SK-N-MC (cell line): Measurements from ENCODE around the gene GTF2IRD2.
"Not testable (repeated sequence)": the region's sequence is repeated elsewhere in the genome, so short reads cannot be mapped to it uniquely, and the experiment has no call there.

ENCODE experiments used
- DNase-seq: peaks from one replicate; pipeline ENCODE4 v3.0.0-alpha.2; 2011; ENCODE audit warnings: low read depth, low spot score
- H3K27ac ChIP-seq: fragments of 200-600 bp; sonication (generic); 2 replicates; pipeline ENCODE4 v1.5.1; 2016; ENCODE audit warnings: mixed run types
- H3K36me3 ChIP-seq: fragments of 200-600 bp; sonication (generic); 2 replicates; pipeline ENCODE4 v1.6.1; 2017; ENCODE audit warnings: antibody characterized with exemption, low read length, mixed read lengths; ENCODE audit not compliant: insufficient read depth
- H3K4me3 ChIP-seq: fragments of 200-600 bp; sonication (generic); 2 replicates; pipeline ENCODE4 v1.5.1; 2016
- H3K9ac ChIP-seq: fragments of 200-600 bp; sonication (generic); 2 replicates; pipeline ENCODE4 v1.8.0; 2017; ENCODE audit warnings: mixed run types, mixed read lengths; ENCODE audit not compliant: insufficient read length
- H3K9me3 ChIP-seq: fragments of 200-600 bp; sonication (generic); 2 replicates; pipeline ENCODE4 v1.6.1; 2017; ENCODE audit warnings: low read depth, mild to moderate bottlenecking, antibody characterized with exemption, low read length, moderate library complexity, mixed read lengths
- POLR2AphosphoS5 ChIP-seq: IDR thresholded peaks from 2 replicates; pipeline ENCODE4 v1.6.1; 2012; ENCODE audit warnings: mild to moderate bottlenecking, low read depth, low read length, borderline replicate concordance

GTF2IRD2 gene

GRCh38 chr7:74850833-74851721 is at the start of gene GTF2IRD2:
Gene GTF2IRD2, minus strand, starts transcription at chr7:74851605. Its CDS starts 15,227 bp downstream, at chr7:74836378.
- not testable (repeated sequence) for H3K9ac ChIP-seq, H3K9me3 ChIP-seq, DNase-seq, H3K4me3 ChIP-seq, H3K36me3 ChIP-seq, H3K27ac ChIP-seq

GRCh38 chr7:74890158-74891123 is 39.0 kb upstream of the GTF2IRD2 start:
- not testable (repeated sequence) for H3K36me3 ChIP-seq, H3K27ac ChIP-seq, H3K9me3 ChIP-seq, H3K9ac ChIP-seq, DNase-seq
- TF ChIP-seq POLR2AphosphoS5, result peak; percentile 72; the same call in 1 of the 2 replicates
- peak overlapping the region; percentile 72 for H3K4me3 ChIP-seq

GRCh38 chr7:74889518-74890129 is 38.2 kb upstream of the GTF2IRD2 start:
- not testable (repeated sequence) for H3K4me3 ChIP-seq, H3K27ac ChIP-seq, H3K9me3 ChIP-seq, DNase-seq, H3K36me3 ChIP-seq, H3K9ac ChIP-seq

- not testable (repeated sequence) for H3K9me3 ChIP-seq, H3K4me3 ChIP-seq, H3K27ac ChIP-seq, H3K36me3 ChIP-seq, DNase-seq, H3K9ac ChIP-seq
These were observed 33.9 kb upstream of the GTF2IRD2 start for GRCh38 chr7:74885295-74885694.

- not testable (repeated sequence) for H3K27ac ChIP-seq, H3K9ac ChIP-seq, H3K9me3 ChIP-seq, DNase-seq, H3K4me3 ChIP-seq, H3K36me3 ChIP-seq
These were observed 30.7 kb upstream of the GTF2IRD2 start for GRCh38 chr7:74882110-74882509.

GRCh38 chr7:74874748-74875512 is 23.5 kb upstream of the GTF2IRD2 start:
- H3K27ac ChIP-seq, H3K9ac ChIP-seq, H3K36me3 ChIP-seq, H3K4me3 ChIP-seq, DNase-seq, H3K9me3 ChIP-seq: not testable (repeated sequence)

- H3K9ac ChIP-seq, H3K27ac ChIP-seq, H3K9me3 ChIP-seq, DNase-seq, H3K36me3 ChIP-seq, H3K4me3 ChIP-seq: not testable (repeated sequence)
These were observed 22.8 kb upstream of the GTF2IRD2 start for GRCh38 chr7:74874104-74874747.

GRCh38 chr7:74872542-74872941 is 21.1 kb upstream of the GTF2IRD2 start:
- H3K27ac ChIP-seq, H3K36me3 ChIP-seq, H3K9me3 ChIP-seq, H3K4me3 ChIP-seq, DNase-seq, H3K9ac ChIP-seq: not testable (repeated sequence)

- H3K36me3 ChIP-seq, H3K9ac ChIP-seq, H3K27ac ChIP-seq, H3K9me3 ChIP-seq, DNase-seq, H3K4me3 ChIP-seq: not testable (repeated sequence)
These were observed 14.4 kb upstream of the GTF2IRD2 start for GRCh38 chr7:74865777-74866176.

- DNase-seq, H3K9me3 ChIP-seq, H3K27ac ChIP-seq, H3K9ac ChIP-seq, H3K36me3 ChIP-seq, H3K4me3 ChIP-seq: not testable (repeated sequence)
These were observed 1.6 kb downstream of the GTF2IRD2 start for GRCh38 chr7:74849853-74850252.

- H3K9me3 ChIP-seq, H3K9ac ChIP-seq, H3K36me3 ChIP-seq, H3K4me3 ChIP-seq, DNase-seq, H3K27ac ChIP-seq: not testable (repeated sequence)
These were observed 21.0 kb downstream of the GTF2IRD2 start for GRCh38 chr7:74830411-74830810.

- H3K27ac ChIP-seq, H3K9me3 ChIP-seq, H3K36me3 ChIP-seq, H3K9ac ChIP-seq, DNase-seq, H3K4me3 ChIP-seq: not testable (repeated sequence)
These were observed 21.4 kb downstream of the GTF2IRD2 start for GRCh38 chr7:74829959-74830358.

- H3K36me3 ChIP-seq, H3K27ac ChIP-seq, DNase-seq: not testable (repeated sequence)
These were observed 30.1 kb downstream of the GTF2IRD2 start for GRCh38 chr7:74821259-74821658.

More at GRCh38 chr7:74821259-74821658, 30.1 kb downstream of the GTF2IRD2 start:
- H3K9ac ChIP-seq, H3K9me3 ChIP-seq, H3K4me3 ChIP-seq: not testable (repeated sequence)
